Keratinocyte (primary cell): ENCODE data around the gene BICD1. TPM values are rescaled to one million over a fixed set of nuclear protein-coding genes. Genes with fewer than 3 reads are reported as not detected.

Source experiments
- DNase-seq: peaks from one replicate; pipeline ENCODE4 v3.0.0-alpha.2; 2011; ENCODE audit warnings: low read depth, missing footprints, low spot score
- FAIRE-seq: peaks from 2 replicates; lab custom pipeline; 2011; peaks lifted over from hg19 to GRCh38; lab: Jason Lieb, UNC
- H2AFZ ChIP-seq: 2 replicates; pipeline ENCODE4 v1.6.0; 2012; ENCODE audit warnings: low read length, control low read depth, inconsistent platforms; ENCODE audit not compliant: control insufficient read depth
- H3K27ac ChIP-seq: 2 replicates; pipeline ENCODE4 v1.5.1; 2011; ENCODE audit warnings: low read length; ENCODE audit not compliant: control insufficient read depth, insufficient read depth
- H3K27me3 ChIP-seq: 3 replicates; pipeline ENCODE4 v1.6.0; 2011; ENCODE audit warnings: low read length; ENCODE audit not compliant: control insufficient read depth, insufficient read depth; ENCODE audit errors: extremely low read depth
- H3K36me3 ChIP-seq, 2 experiments: 2 replicates in 1 of 2; 3 replicates in 1 of 2; pipeline ENCODE4 v1.5.1; 2011; ENCODE audit warnings: low read length in 2 of 2, mild to moderate bottlenecking in 1 of 2; ENCODE audit not compliant: control insufficient read depth in 2 of 2, insufficient read depth in 2 of 2; ENCODE audit errors: extremely low read depth in 1 of 2
- H3K4me1 ChIP-seq: 3 replicates; pipeline ENCODE4 v1.5.1; 2011; ENCODE audit warnings: low read length; ENCODE audit not compliant: control insufficient read depth, insufficient read depth; ENCODE audit errors: extremely low read depth
- H3K4me2 ChIP-seq: 3 replicates; pipeline ENCODE4 v1.6.0; 2011; ENCODE audit warnings: low read depth, low read length; ENCODE audit not compliant: control insufficient read depth, insufficient read depth; ENCODE audit errors: extremely low read depth
- H3K4me3 ChIP-seq, 3 experiments: fragments of 200-600 bp in 1 of 3; sonication (generic) in 1 of 3; 2 replicates in 2 of 3; 3 replicates in 1 of 3; pipeline ENCODE4 v1.5.1; 2011 to 2016; ENCODE audit warnings: low read length in 3 of 3, mild to moderate bottlenecking in 3 of 3, control low read depth in 2 of 3, inconsistent platforms in 1 of 3, low read depth in 1 of 3, mixed read lengths in 1 of 3, mixed run types in 1 of 3, moderate library complexity in 1 of 3; ENCODE audit not compliant: control insufficient read depth in 2 of 3, insufficient read depth in 2 of 3; ENCODE audit errors: extremely low read depth in 1 of 3
- H3K79me2 ChIP-seq: 2 replicates; pipeline ENCODE4 v1.6.0; 2012; ENCODE audit warnings: low read length; ENCODE audit not compliant: control insufficient read depth, insufficient read depth
- H3K9ac ChIP-seq: 3 replicates; pipeline ENCODE4 v1.6.0; 2011; ENCODE audit warnings: low read length; ENCODE audit not compliant: control insufficient read depth, insufficient read depth; ENCODE audit errors: extremely low read depth
- H3K9me1 ChIP-seq: 3 replicates; pipeline ENCODE4 v1.6.0; 2011; ENCODE audit warnings: low read length; ENCODE audit not compliant: control insufficient read depth, insufficient read depth; ENCODE audit errors: extremely low read depth
- H3K9me3 ChIP-seq: 2 replicates; pipeline ENCODE4 v1.5.1; 2012; ENCODE audit warnings: low read depth, low read length; ENCODE audit not compliant: control insufficient read depth
- H4K20me1 ChIP-seq: 3 replicates; pipeline ENCODE4 v1.6.0; 2011; ENCODE audit warnings: low read length; ENCODE audit not compliant: control insufficient read depth, insufficient read depth; ENCODE audit errors: extremely low read depth
- EZH2 ChIP-seq: IDR thresholded peaks from one replicate; pipeline ENCODE4 v1.6.1; 2012; ENCODE audit warnings: inconsistent platforms, mild to moderate bottlenecking, low read length, moderate library complexity
- dilution Hi-C: fragments of 300-500 bp; cut with MboI; formaldehyde crosslinking; loops from one replicate; pipeline ENCODE4 v1.7.0; 2020; ENCODE audit warnings: low sequenced_read_pairs; ENCODE audit not compliant: extremely low pct_ligation_motif_present
- polyA plus RNA-seq, 5 experiments: library from polyadenylated mRNA; depleted of rRNA in 3 of 5; stranded (reverse) in 3 of 5; stranded (forward) in 1 of 5; unstranded in 1 of 5; fragments of >200 nt; gene quantifications; 1 replicate in 1 of 5; 2 replicates in 3 of 5; 3 replicates in 1 of 5; pipeline versions ENCODE4 v1.2.1 to v1.2.3, GENCODE V29; 2011 to 2012; ENCODE audit warnings: missing spikeins in 2 of 5, low read depth in 1 of 5, low replicate concordance in 1 of 5
- TF ChIP-seq, protein P1 (sequence below), 3 experiments: IDR thresholded peaks in 1 of 3; conservative IDR thresholded peaks in 1 of 3; optimal IDR thresholded peaks in 1 of 3; 2 replicates in 2 of 3; 3 replicates in 1 of 3; pipeline versions ENCODE3 to v1.5.1; 2011; ENCODE audit warnings: low read length in 3 of 3, mild to moderate bottlenecking in 3 of 3, moderate library complexity in 2 of 3, control low read depth in 1 of 3, inconsistent platforms in 1 of 3; ENCODE audit not compliant: insufficient read depth in 2 of 3; ENCODE audit errors: extremely low read depth in 1 of 3

The BICD1 gene
- polyA plus RNA-seq, 1 donor (not counting 4 experiments of a cell fraction or from before 2014, with no cell fraction given), result 10.2 TPM

DNA sequence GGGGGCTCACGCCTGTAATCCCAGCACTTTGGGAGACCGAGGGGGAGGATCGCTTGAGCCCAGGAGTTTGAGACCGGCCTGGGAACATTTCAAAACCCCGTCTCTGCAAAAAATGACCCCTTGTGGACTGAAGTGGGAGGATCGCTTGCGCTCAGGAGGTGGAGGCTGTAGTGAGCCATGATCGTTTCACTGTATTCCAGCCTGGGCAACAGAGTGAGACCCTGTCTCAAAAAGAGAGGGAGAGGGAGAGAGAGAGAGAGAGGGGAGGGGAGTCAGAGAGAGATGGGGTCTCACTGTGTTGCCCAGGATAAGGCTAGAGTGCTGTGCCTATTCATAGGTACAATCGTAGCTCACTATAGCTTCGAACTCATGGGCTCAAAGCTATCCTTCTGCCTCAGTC lies 295.5 kb downstream of the BICD1 start:
- H3K27me3 ChIP-seq, result no peaks in the 10 kb centered on the region
- no peak overlapping the region for H2AFZ ChIP-seq
- DNase-seq (no peak), FAIRE-seq (no peak)
- H3K4me1 ChIP-seq, result peaks cover 4% of the 10 kb centered on the region
- H3K9me1 ChIP-seq, result no peaks in the 10 kb centered on the region
- TF ChIP-seq, protein P1, sequence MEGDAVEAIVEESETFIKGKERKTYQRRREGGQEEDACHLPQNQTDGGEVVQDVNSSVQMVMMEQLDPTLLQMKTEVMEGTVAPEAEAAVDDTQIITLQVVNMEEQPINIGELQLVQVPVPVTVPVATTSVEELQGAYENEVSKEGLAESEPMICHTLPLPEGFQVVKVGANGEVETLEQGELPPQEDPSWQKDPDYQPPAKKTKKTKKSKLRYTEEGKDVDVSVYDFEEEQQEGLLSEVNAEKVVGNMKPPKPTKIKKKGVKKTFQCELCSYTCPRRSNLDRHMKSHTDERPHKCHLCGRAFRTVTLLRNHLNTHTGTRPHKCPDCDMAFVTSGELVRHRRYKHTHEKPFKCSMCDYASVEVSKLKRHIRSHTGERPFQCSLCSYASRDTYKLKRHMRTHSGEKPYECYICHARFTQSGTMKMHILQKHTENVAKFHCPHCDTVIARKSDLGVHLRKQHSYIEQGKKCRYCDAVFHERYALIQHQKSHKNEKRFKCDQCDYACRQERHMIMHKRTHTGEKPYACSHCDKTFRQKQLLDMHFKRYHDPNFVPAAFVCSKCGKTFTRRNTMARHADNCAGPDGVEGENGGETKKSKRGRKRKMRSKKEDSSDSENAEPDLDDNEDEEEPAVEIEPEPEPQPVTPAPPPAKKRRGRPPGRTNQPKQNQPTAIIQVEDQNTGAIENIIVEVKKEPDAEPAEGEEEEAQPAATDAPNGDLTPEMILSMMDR (optimal IDR thresholded peaks at IDR 0.05 in 1 of 3, IDR thresholded peaks at IDR 0.05 in 1 of 3, conservative IDR thresholded peaks at IDR 0.05 in 1 of 3; ENCODE audit: extremely low read depth in 1 of 3, insufficient read depth in 2 of 3, low read length in 3 of 3), result no peak
- TF ChIP-seq EZH2, result no peak
- H3K4me3 ChIP-seq, result no peak overlapping the region
- no peak overlapping the region for H3K9ac ChIP-seq
- peaks cover 0 to 4% of the 10 kb centered on the region in 2 experiments for H3K36me3 ChIP-seq
- H3K79me2 ChIP-seq, result peaks cover 61% of the 10 kb centered on the region
- no peak overlapping the region for H3K4me2 ChIP-seq
- dilution Hi-C loops, result no loop called here
- H4K20me1 ChIP-seq, result peaks cover 3% of the 10 kb centered on the region
- H3K27ac ChIP-seq, result no peak overlapping the region
- H3K9me3 ChIP-seq, result no peaks in the 10 kb centered on the region

DNA sequence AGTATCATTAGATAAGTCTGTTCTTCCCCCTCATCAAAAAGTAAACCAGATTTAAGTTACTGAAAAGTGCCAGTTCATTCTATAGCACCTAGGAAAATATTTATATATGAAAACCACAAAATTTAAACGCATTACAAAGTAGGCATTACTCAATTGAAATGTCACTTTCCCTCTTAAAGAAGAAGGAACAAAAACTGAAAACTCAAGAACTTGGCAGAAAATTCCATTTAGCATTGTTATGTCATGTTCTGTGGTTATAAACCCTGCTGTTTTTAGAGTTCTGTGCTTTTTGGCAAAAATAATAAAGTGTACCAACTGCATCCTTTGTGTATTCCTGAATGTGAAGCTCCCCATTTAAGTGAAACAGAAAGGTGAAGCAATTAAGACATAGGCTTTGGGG lies 296.3 kb downstream of the BICD1 start:
- Histone ChIP-seq H3K79me2 (peaks cover 69% of the 10 kb centered on the region), H3K4me2 (no peak overlapping the region), H3K9me3 (no peaks in the 10 kb centered on the region), H3K9me1 (no peaks in the 10 kb centered on the region), H4K20me1 (peaks cover 3% of the 10 kb centered on the region), H2AFZ (no peak overlapping the region), H3K27me3 (no peaks in the 10 kb centered on the region), H3K36me3 (peaks cover 0 to 4% of the 10 kb centered on the region in 2 experiments), H3K4me3 (no peak overlapping the region), H3K27ac (no peak overlapping the region), H3K9ac (no peak overlapping the region), H3K4me1 (peaks cover 4% of the 10 kb centered on the region)
- no peak for FAIRE-seq
- DNase-seq, result no peak
- no peak for TF ChIP-seq EZH2
- TF ChIP-seq, protein P1 (optimal IDR thresholded peaks at IDR 0.05 in 1 of 3, IDR thresholded peaks at IDR 0.05 in 1 of 3, conservative IDR thresholded peaks at IDR 0.05 in 1 of 3; ENCODE audit: extremely low read depth in 1 of 3, insufficient read depth in 2 of 3, low read length in 3 of 3), result no peak
- dilution Hi-C loops, result no loop called here
